Keratinocyte (primary cell): ENCODE results near the gene PRR22. TPM values are rescaled to one million over a fixed set of nuclear protein-coding genes. Genes with fewer than 3 reads are reported as not detected.

ENCODE experiments used
- DNase-seq: peaks from one replicate; pipeline ENCODE4 v3.0.0-alpha.2; 2011; ENCODE audit warnings: low read depth, missing footprints, low spot score
- FAIRE-seq: peaks from 2 replicates; lab custom pipeline; 2011; peaks lifted over from hg19 to GRCh38; lab: Jason Lieb, UNC
- H2AFZ ChIP-seq: 2 replicates; pipeline ENCODE4 v1.6.0; 2012; ENCODE audit warnings: low read length, control low read depth, inconsistent platforms; ENCODE audit not compliant: control insufficient read depth
- H3K27ac ChIP-seq: 2 replicates; pipeline ENCODE4 v1.5.1; 2011; ENCODE audit warnings: low read length; ENCODE audit not compliant: control insufficient read depth, insufficient read depth
- H3K27me3 ChIP-seq: 3 replicates; pipeline ENCODE4 v1.6.0; 2011; ENCODE audit warnings: low read length; ENCODE audit not compliant: control insufficient read depth, insufficient read depth; ENCODE audit errors: extremely low read depth
- H3K36me3 ChIP-seq, 2 experiments: 2 replicates in 1 of 2; 3 replicates in 1 of 2; pipeline ENCODE4 v1.5.1; 2011; ENCODE audit warnings: low read length in 2 of 2, mild to moderate bottlenecking in 1 of 2; ENCODE audit not compliant: control insufficient read depth in 2 of 2, insufficient read depth in 2 of 2; ENCODE audit errors: extremely low read depth in 1 of 2
- H3K4me1 ChIP-seq: 3 replicates; pipeline ENCODE4 v1.5.1; 2011; ENCODE audit warnings: low read length; ENCODE audit not compliant: control insufficient read depth, insufficient read depth; ENCODE audit errors: extremely low read depth
- H3K4me2 ChIP-seq: 3 replicates; pipeline ENCODE4 v1.6.0; 2011; ENCODE audit warnings: low read depth, low read length; ENCODE audit not compliant: control insufficient read depth, insufficient read depth; ENCODE audit errors: extremely low read depth
- H3K4me3 ChIP-seq, 3 experiments: fragments of 200-600 bp in 1 of 3; sonication (generic) in 1 of 3; 2 replicates in 2 of 3; 3 replicates in 1 of 3; pipeline ENCODE4 v1.5.1; 2011 to 2016; ENCODE audit warnings: low read length in 3 of 3, mild to moderate bottlenecking in 3 of 3, control low read depth in 2 of 3, inconsistent platforms in 1 of 3, low read depth in 1 of 3, mixed read lengths in 1 of 3, mixed run types in 1 of 3, moderate library complexity in 1 of 3; ENCODE audit not compliant: control insufficient read depth in 2 of 3, insufficient read depth in 2 of 3; ENCODE audit errors: extremely low read depth in 1 of 3
- H3K79me2 ChIP-seq: 2 replicates; pipeline ENCODE4 v1.6.0; 2012; ENCODE audit warnings: low read length; ENCODE audit not compliant: control insufficient read depth, insufficient read depth
- H3K9ac ChIP-seq: 3 replicates; pipeline ENCODE4 v1.6.0; 2011; ENCODE audit warnings: low read length; ENCODE audit not compliant: control insufficient read depth, insufficient read depth; ENCODE audit errors: extremely low read depth
- H3K9me1 ChIP-seq: 3 replicates; pipeline ENCODE4 v1.6.0; 2011; ENCODE audit warnings: low read length; ENCODE audit not compliant: control insufficient read depth, insufficient read depth; ENCODE audit errors: extremely low read depth
- H3K9me3 ChIP-seq: 2 replicates; pipeline ENCODE4 v1.5.1; 2012; ENCODE audit warnings: low read depth, low read length; ENCODE audit not compliant: control insufficient read depth
- H4K20me1 ChIP-seq: 3 replicates; pipeline ENCODE4 v1.6.0; 2011; ENCODE audit warnings: low read length; ENCODE audit not compliant: control insufficient read depth, insufficient read depth; ENCODE audit errors: extremely low read depth
- EZH2 ChIP-seq: IDR thresholded peaks from one replicate; pipeline ENCODE4 v1.6.1; 2012; ENCODE audit warnings: inconsistent platforms, mild to moderate bottlenecking, low read length, moderate library complexity
- dilution Hi-C: fragments of 300-500 bp; cut with MboI; formaldehyde crosslinking; loops from one replicate; pipeline ENCODE4 v1.7.0; 2020; ENCODE audit warnings: low sequenced_read_pairs; ENCODE audit not compliant: extremely low pct_ligation_motif_present
- polyA plus RNA-seq, 5 experiments: library from polyadenylated mRNA; depleted of rRNA in 3 of 5; stranded (reverse) in 3 of 5; stranded (forward) in 1 of 5; unstranded in 1 of 5; fragments of >200 nt; gene quantifications; 1 replicate in 1 of 5; 2 replicates in 3 of 5; 3 replicates in 1 of 5; pipeline versions ENCODE4 v1.2.1 to v1.2.3, GENCODE V29; 2011 to 2012; ENCODE audit warnings: missing spikeins in 2 of 5, low read depth in 1 of 5, low replicate concordance in 1 of 5
- TF ChIP-seq, protein P1 (sequence below), 3 experiments: IDR thresholded peaks in 1 of 3; conservative IDR thresholded peaks in 1 of 3; optimal IDR thresholded peaks in 1 of 3; 2 replicates in 2 of 3; 3 replicates in 1 of 3; pipeline versions ENCODE3 to v1.5.1; 2011; ENCODE audit warnings: low read length in 3 of 3, mild to moderate bottlenecking in 3 of 3, moderate library complexity in 2 of 3, control low read depth in 1 of 3, inconsistent platforms in 1 of 3; ENCODE audit not compliant: insufficient read depth in 2 of 3; ENCODE audit errors: extremely low read depth in 1 of 3

Gene PRR22
- polyA plus RNA-seq, 1 donor (not counting 4 experiments of a cell fraction or from before 2014, with no cell fraction given), result 0.55 TPM

DNA sequence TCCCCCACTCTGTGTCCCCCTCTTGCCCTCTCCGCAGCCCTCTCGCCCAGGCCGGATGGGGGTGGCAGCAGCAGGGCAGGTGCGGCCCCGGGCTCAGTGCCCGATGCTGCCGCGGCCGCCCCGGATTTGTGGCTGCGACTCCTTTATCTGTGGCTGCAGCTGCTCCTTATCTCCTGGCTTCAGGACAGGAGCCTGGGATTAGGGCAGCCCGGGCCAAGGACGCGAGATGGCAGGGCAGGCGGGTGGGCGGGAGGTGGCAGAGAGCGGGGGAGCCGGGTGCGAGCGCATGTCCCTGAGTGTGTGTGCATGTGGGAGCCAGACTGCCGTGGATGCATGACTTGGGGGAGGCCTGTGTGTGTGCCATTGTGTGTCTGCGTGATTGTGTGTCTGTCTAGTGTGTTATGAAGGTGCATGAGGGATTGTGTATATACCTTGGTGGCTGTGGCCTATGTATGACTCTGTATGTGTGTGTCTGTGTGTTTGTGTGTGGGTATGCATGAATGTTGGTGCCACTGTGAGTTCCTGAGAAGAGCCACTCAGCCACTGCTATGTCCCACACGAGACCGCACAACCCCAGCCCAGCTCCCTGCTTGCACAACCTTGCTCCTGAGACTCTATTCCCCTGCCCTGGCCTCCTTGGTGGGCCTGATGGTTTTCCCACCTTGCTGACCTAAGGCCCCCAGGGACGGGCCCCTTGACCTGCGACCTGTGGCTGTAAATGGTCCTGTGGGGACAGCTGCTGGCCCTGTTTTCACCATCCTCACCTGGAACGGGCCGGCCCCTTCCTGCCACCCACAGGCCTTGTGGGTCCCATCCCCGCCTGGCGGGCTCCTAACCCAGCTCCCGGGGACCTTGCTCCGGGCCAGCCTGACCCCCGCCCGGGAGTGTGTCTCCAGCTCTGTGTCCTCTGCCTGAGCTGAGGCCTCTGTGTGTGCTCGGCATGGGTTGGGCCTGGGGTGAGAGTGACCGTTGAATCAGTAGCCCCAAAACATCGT is 15.0 kb upstream of the PRR22 start:
- H3K9me1 ChIP-seq, result no peaks in the 10 kb centered on the region
- H4K20me1 ChIP-seq, result no peaks in the 10 kb centered on the region
- H3K27me3 ChIP-seq, result peaks cover 38% of the 10 kb centered on the region
- H3K9ac ChIP-seq, result no peak overlapping the region
- no peak for FAIRE-seq
- dilution Hi-C loops, result no loop called here
- no peak overlapping the region for H2AFZ ChIP-seq
- H3K36me3 ChIP-seq, result no peaks in the 10 kb centered on the region
- no peaks in the 10 kb centered on the region for H3K79me2 ChIP-seq
- H3K9me3 ChIP-seq, result no peaks in the 10 kb centered on the region
- H3K4me3 ChIP-seq, result no peak overlapping the region
- no peak for TF ChIP-seq EZH2
- TF ChIP-seq, protein P1, sequence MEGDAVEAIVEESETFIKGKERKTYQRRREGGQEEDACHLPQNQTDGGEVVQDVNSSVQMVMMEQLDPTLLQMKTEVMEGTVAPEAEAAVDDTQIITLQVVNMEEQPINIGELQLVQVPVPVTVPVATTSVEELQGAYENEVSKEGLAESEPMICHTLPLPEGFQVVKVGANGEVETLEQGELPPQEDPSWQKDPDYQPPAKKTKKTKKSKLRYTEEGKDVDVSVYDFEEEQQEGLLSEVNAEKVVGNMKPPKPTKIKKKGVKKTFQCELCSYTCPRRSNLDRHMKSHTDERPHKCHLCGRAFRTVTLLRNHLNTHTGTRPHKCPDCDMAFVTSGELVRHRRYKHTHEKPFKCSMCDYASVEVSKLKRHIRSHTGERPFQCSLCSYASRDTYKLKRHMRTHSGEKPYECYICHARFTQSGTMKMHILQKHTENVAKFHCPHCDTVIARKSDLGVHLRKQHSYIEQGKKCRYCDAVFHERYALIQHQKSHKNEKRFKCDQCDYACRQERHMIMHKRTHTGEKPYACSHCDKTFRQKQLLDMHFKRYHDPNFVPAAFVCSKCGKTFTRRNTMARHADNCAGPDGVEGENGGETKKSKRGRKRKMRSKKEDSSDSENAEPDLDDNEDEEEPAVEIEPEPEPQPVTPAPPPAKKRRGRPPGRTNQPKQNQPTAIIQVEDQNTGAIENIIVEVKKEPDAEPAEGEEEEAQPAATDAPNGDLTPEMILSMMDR (optimal IDR thresholded peaks at IDR 0.05 in 1 of 3, IDR thresholded peaks at IDR 0.05 in 1 of 3, conservative IDR thresholded peaks at IDR 0.05 in 1 of 3; ENCODE audit: extremely low read depth in 1 of 3, insufficient read depth in 2 of 3, low read length in 3 of 3), result no peak
- H3K27ac ChIP-seq, result no peak overlapping the region
- no peak overlapping the region for H3K4me2 ChIP-seq
- no peak for DNase-seq
- peaks cover 7% of the 10 kb centered on the region for H3K4me1 ChIP-seq

DNA sequence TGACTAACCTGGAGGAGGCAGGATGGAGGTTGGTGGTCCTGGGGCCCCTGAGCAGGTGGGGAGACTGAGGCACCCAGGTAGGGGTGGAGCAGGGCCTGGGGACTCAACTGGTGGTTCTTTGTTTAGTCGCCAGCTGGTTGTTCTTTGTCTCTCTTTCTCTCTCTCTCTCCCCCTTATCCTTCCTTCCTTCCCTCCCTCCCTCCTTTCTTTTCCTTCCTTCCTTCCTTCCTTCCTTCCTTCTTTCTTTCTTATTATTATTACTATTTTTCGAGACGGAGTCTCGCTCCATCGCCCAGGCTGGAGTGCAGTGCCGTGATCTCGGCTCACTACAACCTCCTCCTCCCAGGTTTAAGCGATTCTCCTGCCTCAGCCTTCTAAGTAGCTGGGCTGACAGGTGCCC is 13.7 kb upstream of the PRR22 start:
- Histone ChIP-seq H3K36me3 (no peaks in the 10 kb centered on the region), H3K4me2 (no peak overlapping the region), H3K27me3 (peaks cover 31% of the 10 kb centered on the region), H3K4me3 (no peak overlapping the region), H3K9me1 (no peaks in the 10 kb centered on the region), H3K79me2 (no peaks in the 10 kb centered on the region), H3K4me1 (peaks cover under 1% of the 10 kb centered on the region), H3K27ac (no peak overlapping the region), H3K9ac (no peak overlapping the region), H3K9me3 (no peaks in the 10 kb centered on the region), H4K20me1 (no peaks in the 10 kb centered on the region), H2AFZ (no peak overlapping the region)
- TF ChIP-seq, protein P1 (optimal IDR thresholded peaks at IDR 0.05 in 1 of 3, IDR thresholded peaks at IDR 0.05 in 1 of 3, conservative IDR thresholded peaks at IDR 0.05 in 1 of 3; ENCODE audit: extremely low read depth in 1 of 3, insufficient read depth in 2 of 3, low read length in 3 of 3), result no peak
- no peak for TF ChIP-seq EZH2
- DNase-seq (no peak), FAIRE-seq (no peak)
- dilution Hi-C loops, result no loop called here
